Liver (tissue), 9 donors: ENCODE measurements around the gene NRG2. TPM values are rescaled to one million over a fixed set of nuclear protein-coding genes. Genes with fewer than 3 reads are reported as not detected.

Experiments
- DNase-seq: peaks from one replicate; pipeline ENCODE4 v3.0.0-alpha.2; 2017; ENCODE audit warnings: low spot score
- H3K27ac ChIP-seq, 2 donors: one replicate each; pipeline ENCODE4 v1.7.0; 2013; ENCODE audit warnings: inconsistent platforms in 2 of 2, low read length in 2 of 2, control low read depth in 1 of 2, low read depth in 1 of 2, mild to moderate bottlenecking in 1 of 2
- H3K27me3 ChIP-seq, 4 donors: one replicate each; pipeline versions ENCODE4 v1.6.1 to v1.7.0; 2013; ENCODE audit warnings: low read length in 3 of 4, inconsistent platforms in 1 of 4, mild to moderate bottlenecking in 1 of 4, moderate library complexity in 1 of 4; ENCODE audit not compliant: control insufficient read depth in 4 of 4, insufficient read depth in 4 of 4
- H3K36me3 ChIP-seq, 4 donors: one replicate each; pipeline versions ENCODE4 v1.6.1 to v1.7.0; 2013; ENCODE audit warnings: low read length in 3 of 4, mild to moderate bottlenecking in 3 of 4, low read depth in 1 of 4, moderate library complexity in 1 of 4; ENCODE audit not compliant: control insufficient read depth in 4 of 4, insufficient read depth in 3 of 4
- H3K4me1 ChIP-seq, 4 donors: one replicate each; pipeline versions ENCODE4 v1.6.1 to v1.7.0; 2013; ENCODE audit warnings: low read length in 3 of 4, mild to moderate bottlenecking in 3 of 4, moderate library complexity in 1 of 4; ENCODE audit not compliant: control insufficient read depth in 4 of 4, insufficient read depth in 4 of 4
- H3K4me3 ChIP-seq, 3 donors: one replicate each; pipeline versions ENCODE4 v1.6.1 to v1.7.0; 2013; ENCODE audit warnings: low read length in 3 of 3, control low read depth in 1 of 3, low read depth in 1 of 3, mild to moderate bottlenecking in 1 of 3
- H3K9ac ChIP-seq, 2 donors: one replicate each; pipeline ENCODE4 v1.7.0; 2013; ENCODE audit warnings: low read length in 2 of 2, mild to moderate bottlenecking in 2 of 2, moderate library complexity in 2 of 2, control low read depth in 1 of 2, low read depth in 1 of 2
- H3K9me3 ChIP-seq, 4 donors: one replicate each; pipeline versions ENCODE4 v1.6.1 to v1.7.0; 2013; ENCODE audit warnings: low read length in 3 of 4; ENCODE audit not compliant: control insufficient read depth in 4 of 4
- ATF3 ChIP-seq: IDR thresholded peaks from 2 replicates; pipeline ENCODE4 v1.6.1; 2016; ENCODE audit warnings: antibody characterized with exemption
- CTCF ChIP-seq: fragments of 150-350 bp; IDR thresholded peaks from 2 replicates; pipeline ENCODE4 v1.5.1; 2017; ENCODE audit warnings: improper control_type of control experiment, low read depth, low read length; ENCODE audit not compliant: missing input control
- EGR1 ChIP-seq, 2 donors: IDR thresholded peaks; 2 replicates each; pipeline ENCODE4 v1.6.1; 2016 to 2018; ENCODE audit warnings: antibody characterized with exemption in 2 of 2, low read depth in 2 of 2
- FOXA1 ChIP-seq: IDR thresholded peaks from 2 replicates; pipeline ENCODE4 v1.6.1; 2016; ENCODE audit warnings: antibody characterized with exemption
- FOXA2 ChIP-seq: IDR thresholded peaks from 2 replicates; pipeline ENCODE4 v1.6.1; 2016; ENCODE audit warnings: antibody characterized with exemption
- GABPA ChIP-seq, 2 donors: IDR thresholded peaks in 1 of 2; conservative IDR thresholded peaks in 1 of 2; 2 replicates each; pipeline ENCODE4 v1.6.1; 2016; ENCODE audit warnings: antibody characterized with exemption in 2 of 2, mild to moderate bottlenecking in 1 of 2, moderate library complexity in 1 of 2
- HNF4A ChIP-seq, 2 donors: conservative IDR thresholded peaks; 2 replicates each; pipeline ENCODE4 v1.6.1; 2016; ENCODE audit warnings: antibody characterized with exemption in 2 of 2, mild to moderate bottlenecking in 2 of 2
- HNF4G ChIP-seq: IDR thresholded peaks from 2 replicates; pipeline ENCODE4 v1.6.1; 2016; ENCODE audit warnings: antibody characterized with exemption
- JUND ChIP-seq, 2 donors: IDR thresholded peaks; 2 replicates each; pipeline ENCODE4 v1.6.1; 2016; ENCODE audit warnings: antibody characterized with exemption in 2 of 2
- MAX ChIP-seq: IDR thresholded peaks from 2 replicates; pipeline ENCODE4 v1.6.1; 2016; ENCODE audit warnings: antibody characterized with exemption
- NR2F2 ChIP-seq: IDR thresholded peaks from 2 replicates; pipeline ENCODE4 v1.6.1; 2016; ENCODE audit warnings: antibody characterized with exemption
- RAD21 ChIP-seq, 2 donors: IDR thresholded peaks; 2 replicates each; pipeline ENCODE4 v1.6.1; 2016; ENCODE audit warnings: antibody characterized with exemption in 2 of 2, mild to moderate bottlenecking in 2 of 2
- RXRA ChIP-seq, 2 donors: IDR thresholded peaks; 2 replicates each; pipeline ENCODE4 v1.6.1; 2017 to 2018; ENCODE audit warnings: antibody characterized with exemption in 2 of 2, mild to moderate bottlenecking in 1 of 2
- SP1 ChIP-seq: IDR thresholded peaks from 2 replicates; pipeline ENCODE4 v1.6.1; 2018; ENCODE audit warnings: antibody characterized with exemption, mild to moderate bottlenecking
- TAF1 ChIP-seq: conservative IDR thresholded peaks from 2 replicates; pipeline ENCODE4 v1.6.1; 2016; ENCODE audit warnings: antibody characterized with exemption, mild to moderate bottlenecking
- YY1 ChIP-seq: IDR thresholded peaks from 2 replicates; pipeline ENCODE4 v1.6.1; 2016; ENCODE audit warnings: antibody characterized with exemption, mild to moderate bottlenecking
- WGBS: extraction: QIAGEN DNeasy Blood & Tissue Kit; methylation state at CpG from one replicate; pipeline ENCODE4 v1.1.7; 2013; 5-methylcytosine and 5-hydroxymethylcytosine counted together
- polyA plus RNA-seq, 2 donors: library from polyadenylated mRNA; stranded (reverse) in 1 of 2; unstranded in 1 of 2; fragments of 200-250 nt in 1 of 2; fragments of >200 nt in 1 of 2; fragmentation: Nextera tagmentation in 1 of 2; extraction: Ambion mirVana in 1 of 2; gene quantifications; one replicate each; pipeline versions ENCODE4 v1.2.1 to v1.2.3, GENCODE V29; 2013 to 2015
- total RNA-seq, 2 donors: library from RNA; depleted of rRNA; stranded (reverse); fragments of >200 nt; gene quantifications; one replicate each; pipeline ENCODE4 v1.2.3, GENCODE V29; 2014
- donor health status: healthy.
- donor health status: healthy.
- donor health status: healthy.
- donor health status: healthy.
- donor health status: healthy.

The NRG2 gene
- total and polyA plus RNA-seq, 4 donors: 0.07 to 0.08 TPM; not detected in 2

- Histone ChIP-seq H3K27me3 (no peaks in the 10 kb centered on the region), H3K4me1 (no peaks in the 10 kb centered on the region), H3K9ac (no peak overlapping the region), H3K9me3 (no peaks in the 10 kb centered on the region), H3K36me3 (no peaks in the 10 kb centered on the region), H3K27ac (no peak overlapping the region), H3K4me3 (no peak overlapping the region)
- TF ChIP-seq HNF4G (no peak), FOXA1 (no peak), RAD21 (IDR thresholded peaks at IDR 0.05) (no peak), SP1 (no peak), JUND (IDR thresholded peaks at IDR 0.05) (no peak), FOXA2 (no peak), EGR1 (IDR thresholded peaks at IDR 0.05; ENCODE audit: low read depth in 2 of 2) (no peak), RXRA (IDR thresholded peaks at IDR 0.05) (no peak), NR2F2 (no peak)
- WGBS: 96% methylated on average over 4 of the region's 4 CpGs
- DNase-seq: peak; percentile 26
Observed at GRCh38 chr5:139911425-139912120, 131.5 kb downstream of the NRG2 start.

GRCh38 chr5:139910901-139911300 is 132.2 kb downstream of the NRG2 start:
- Histone ChIP-seq H3K9ac (no peak overlapping the region), H3K4me3 (no peak overlapping the region), H3K4me1 (no peaks in the 10 kb centered on the region), H3K36me3 (no peaks in the 10 kb centered on the region), H3K27ac (no peak overlapping the region), H3K9me3 (no peaks in the 10 kb centered on the region), H3K27me3 (peaks cover 0 to 3% (median 0%) of the 10 kb centered on the region in 4 donors)
- WGBS: 84% methylated on average over 5 of the region's 5 CpGs
- DNase-seq: peak; percentile 16
- no peak for TF ChIP-seq CTCF
- TF ChIP-seq GABPA (IDR thresholded peaks at IDR 0.05 in 1 of 2, conservative IDR thresholded peaks at IDR 0.05 in 1 of 2): no peak
- TF ChIP-seq EGR1 (IDR thresholded peaks at IDR 0.05; ENCODE audit: low read depth in 2 of 2): no peak
- no peak for TF ChIP-seq SP1
- TF ChIP-seq ATF3: no peak
- TF ChIP-seq NR2F2: no peak
- TF ChIP-seq RAD21 (IDR thresholded peaks at IDR 0.05): no peak
- no peak for TF ChIP-seq FOXA1
- no peak for TF ChIP-seq TAF1
- no peak for TF ChIP-seq HNF4A (conservative IDR thresholded peaks at IDR 0.05)
- TF ChIP-seq YY1: no peak
- TF ChIP-seq RXRA (IDR thresholded peaks at IDR 0.05): no peak
- TF ChIP-seq MAX: no peak

- no peak overlapping the region for H3K9ac ChIP-seq
- WGBS: 85% methylated on average over 3 of the region's 3 CpGs
- TF ChIP-seq YY1 (no peak), TAF1 (no peak)
- H3K36me3 ChIP-seq: no peaks in the 10 kb centered on the region
- H3K9me3 ChIP-seq: no peaks in the 10 kb centered on the region
- no peaks in the 10 kb centered on the region for H3K4me1 ChIP-seq
- H3K27me3 ChIP-seq: peaks cover 0 to 3% (median 1%) of the 10 kb centered on the region in 4 donors
- DNase-seq: no peak
- no peak overlapping the region for H3K4me3 ChIP-seq
- no peak overlapping the region for H3K27ac ChIP-seq
Observed at GRCh38 chr5:139910036-139910435, 133.1 kb downstream of the NRG2 start.
